ENCODE results near the gene NTPCR. TPM values are rescaled to one million over a fixed set of nuclear protein-coding genes. Genes with fewer than 3 reads are reported as not detected.

NTPCR gene
- total RNA-seq, 1 donor from 2014 or later = 54.5 TPM

- Histone ChIP-seq H3K36me3 (ENCODE audit: insufficient read depth, low read length) (no peaks in the 10 kb centered on the region), H3K4me3 (ENCODE audit: insufficient read depth, low read depth, low read length) (no peak overlapping the region), H3K9ac (ENCODE audit: low read length) (no peak overlapping the region), H3K4me2 (ENCODE audit: low read length) (no peak overlapping the region), H2AFZ (ENCODE audit: low read depth, low read length) (no peak overlapping the region), H3K27me3 (ENCODE audit: insufficient read depth, low read length) (peaks cover 7% of the 10 kb centered on the region), H3K79me2 (ENCODE audit: insufficient read depth, low read length) (no peaks in the 10 kb centered on the region), H3K27ac (ENCODE audit: low read depth, low read length) (no peak overlapping the region), H4K20me1 (ENCODE audit: insufficient read depth, low read length) (no peaks in the 10 kb centered on the region), H3K9me3 (ENCODE audit: insufficient read depth, low read depth, low read length) (no peaks in the 10 kb centered on the region), H3K4me1 (ENCODE audit: insufficient read depth, low read length) (no peaks in the 10 kb centered on the region)
- TF ChIP-seq EZH2 (IDR thresholded peaks at IDR 0.05; ENCODE audit: insufficient read depth, low read length) = no peak
- TF ChIP-seq, protein P1, sequence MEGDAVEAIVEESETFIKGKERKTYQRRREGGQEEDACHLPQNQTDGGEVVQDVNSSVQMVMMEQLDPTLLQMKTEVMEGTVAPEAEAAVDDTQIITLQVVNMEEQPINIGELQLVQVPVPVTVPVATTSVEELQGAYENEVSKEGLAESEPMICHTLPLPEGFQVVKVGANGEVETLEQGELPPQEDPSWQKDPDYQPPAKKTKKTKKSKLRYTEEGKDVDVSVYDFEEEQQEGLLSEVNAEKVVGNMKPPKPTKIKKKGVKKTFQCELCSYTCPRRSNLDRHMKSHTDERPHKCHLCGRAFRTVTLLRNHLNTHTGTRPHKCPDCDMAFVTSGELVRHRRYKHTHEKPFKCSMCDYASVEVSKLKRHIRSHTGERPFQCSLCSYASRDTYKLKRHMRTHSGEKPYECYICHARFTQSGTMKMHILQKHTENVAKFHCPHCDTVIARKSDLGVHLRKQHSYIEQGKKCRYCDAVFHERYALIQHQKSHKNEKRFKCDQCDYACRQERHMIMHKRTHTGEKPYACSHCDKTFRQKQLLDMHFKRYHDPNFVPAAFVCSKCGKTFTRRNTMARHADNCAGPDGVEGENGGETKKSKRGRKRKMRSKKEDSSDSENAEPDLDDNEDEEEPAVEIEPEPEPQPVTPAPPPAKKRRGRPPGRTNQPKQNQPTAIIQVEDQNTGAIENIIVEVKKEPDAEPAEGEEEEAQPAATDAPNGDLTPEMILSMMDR (IDR thresholded peaks at IDR 0.05; ENCODE audit: insufficient read depth, low read depth, low read length) = no peak
- DNase-seq (ENCODE audit: low read depth) = no peak
- Mint-ChIP-seq H3K27ac (ENCODE audit: unreplicated experiment) (no peak overlapping the region), H3K9me3 (ENCODE audit: unreplicated experiment) (peaks cover 1% of the 10 kb centered on the region), H3K36me3 (ENCODE audit: low read depth, unreplicated experiment) (no peaks in the 10 kb centered on the region), H3K4me1 (ENCODE audit: low read depth, unreplicated experiment) (peaks cover 14% of the 10 kb centered on the region), H3K4me3 (ENCODE audit: unreplicated experiment) (no peak overlapping the region), H3K27me3 (ENCODE audit: low read depth, unreplicated experiment) (peaks cover 4% of the 10 kb centered on the region)
- FAIRE-seq = no peak
These were observed 49.2 kb upstream of the NTPCR start for GRCh38 chr1:232901255-232901654.

GRCh38 chr1:232902774-232903350, 47.5 kb upstream of the NTPCR start:
- Histone ChIP-seq H3K79me2 (ENCODE audit: insufficient read depth, low read length) (no peaks in the 10 kb centered on the region), H3K27me3 (ENCODE audit: insufficient read depth, low read length) (peaks cover 7% of the 10 kb centered on the region), H3K9ac (ENCODE audit: low read length) (no peak overlapping the region), H3K27ac (ENCODE audit: low read depth, low read length) (no peak overlapping the region), H3K4me3 (ENCODE audit: insufficient read depth, low read depth, low read length) (no peak overlapping the region), H3K4me1 (ENCODE audit: insufficient read depth, low read length) (no peaks in the 10 kb centered on the region), H3K4me2 (ENCODE audit: low read length) (no peak overlapping the region), H3K9me3 (ENCODE audit: insufficient read depth, low read depth, low read length) (no peaks in the 10 kb centered on the region), H2AFZ (ENCODE audit: low read depth, low read length) (no peak overlapping the region), H4K20me1 (ENCODE audit: insufficient read depth, low read length) (no peaks in the 10 kb centered on the region), H3K36me3 (ENCODE audit: insufficient read depth, low read length) (no peaks in the 10 kb centered on the region)
- Mint-ChIP-seq H3K27me3 (ENCODE audit: low read depth, unreplicated experiment) (no peaks in the 10 kb centered on the region), H3K9me3 (ENCODE audit: unreplicated experiment) (peaks cover 1% of the 10 kb centered on the region), H3K27ac (ENCODE audit: unreplicated experiment) (no peak overlapping the region), H3K36me3 (ENCODE audit: low read depth, unreplicated experiment) (no peaks in the 10 kb centered on the region), H3K4me1 (ENCODE audit: low read depth, unreplicated experiment) (peaks cover 14% of the 10 kb centered on the region), H3K4me3 (ENCODE audit: unreplicated experiment) (no peak overlapping the region)
- TF ChIP-seq, protein P1 (IDR thresholded peaks at IDR 0.05; ENCODE audit: insufficient read depth, low read depth, low read length) = no peak
- TF ChIP-seq EZH2 (IDR thresholded peaks at IDR 0.05; ENCODE audit: insufficient read depth, low read length) = no peak
- no peak for FAIRE-seq
- DNase-seq (ENCODE audit: low read depth) = no peak

GRCh38 chr1:232904131-232904530, 46.3 kb upstream of the NTPCR start:
- Histone ChIP-seq H4K20me1 (ENCODE audit: insufficient read depth, low read length) (no peaks in the 10 kb centered on the region), H3K27me3 (ENCODE audit: insufficient read depth, low read length) (peaks cover 3% of the 10 kb centered on the region), H3K4me2 (ENCODE audit: low read length) (no peak overlapping the region), H3K9me3 (ENCODE audit: insufficient read depth, low read depth, low read length) (no peaks in the 10 kb centered on the region), H3K9ac (ENCODE audit: low read length) (no peak overlapping the region), H3K4me3 (ENCODE audit: insufficient read depth, low read depth, low read length) (no peak overlapping the region), H3K27ac (ENCODE audit: low read depth, low read length) (no peak overlapping the region), H2AFZ (ENCODE audit: low read depth, low read length) (no peak overlapping the region), H3K79me2 (ENCODE audit: insufficient read depth, low read length) (no peaks in the 10 kb centered on the region), H3K36me3 (ENCODE audit: insufficient read depth, low read length) (no peaks in the 10 kb centered on the region), H3K4me1 (ENCODE audit: insufficient read depth, low read length) (no peaks in the 10 kb centered on the region)
- Mint-ChIP-seq H3K4me1 (ENCODE audit: low read depth, unreplicated experiment) (peaks cover 14% of the 10 kb centered on the region), H3K36me3 (ENCODE audit: low read depth, unreplicated experiment) (no peaks in the 10 kb centered on the region), H3K27me3 (ENCODE audit: low read depth, unreplicated experiment) (peaks cover 3% of the 10 kb centered on the region), H3K9me3 (ENCODE audit: unreplicated experiment) (peaks cover 1% of the 10 kb centered on the region), H3K27ac (ENCODE audit: unreplicated experiment) (no peak overlapping the region), H3K4me3 (ENCODE audit: unreplicated experiment) (no peak overlapping the region)
- no peak for TF ChIP-seq EZH2 (IDR thresholded peaks at IDR 0.05; ENCODE audit: insufficient read depth, low read length)
- TF ChIP-seq, protein P1 (IDR thresholded peaks at IDR 0.05; ENCODE audit: insufficient read depth, low read depth, low read length) = no peak
- no peak for DNase-seq (ENCODE audit: low read depth)
- no peak for FAIRE-seq
